ENCODE data around the gene C1QTNF9. TPM values are rescaled to one million over a fixed set of nuclear protein-coding genes. Genes with fewer than 3 reads are reported as not detected.
A peak's percentile ranks its signal among the peaks of the same experiment; 100 is the strongest.
"Not testable (repeated sequence)": the region's sequence is repeated elsewhere in the genome, so short reads cannot be mapped to it uniquely, and the experiment has no call there.

C1QTNF9 gene
- 0.83 TPM for total RNA-seq
- long read RNA-seq, partial matches to known transcripts: 0 of 2 reads
- long read RNA-seq, other reads (novel, unspliced or antisense): 1 of 2 reads

GRCh38 chr13:24309300-24309699 is at the start of gene C1QTNF9:
C1QTNF9 (plus strand) TSS chr13:24309580; CDS start chr13:24316004, 6,424 bp downstream.
- intact Hi-C loops (cut with DNase I): loop anchor here (5.0 kb wide), 1 partner anchor 37 kb away; no protein-coding TSS in a partner anchor
- not testable (repeated sequence) for DNase-seq (ENCODE audit: low spot score)

- intact Hi-C loops (cut with DNase I): no loop called here
- no peak for DNase-seq (ENCODE audit: low spot score)
Measured at GRCh38 chr13:24261566-24261965, 47.8 kb upstream of the C1QTNF9 start.

- intact Hi-C loops (cut with DNase I): no loop called here
- DNase-seq (ENCODE audit: low spot score): no peak
Measured at GRCh38 chr13:24263632-24264031, 45.7 kb upstream of the C1QTNF9 start.

GRCh38 chr13:24264976-24265375 is 44.4 kb upstream of the C1QTNF9 start:
- intact Hi-C loops (cut with DNase I): no loop called here
- no peak for DNase-seq (ENCODE audit: low spot score)

- peak; percentile 47 for DNase-seq (ENCODE audit: low spot score)
- intact Hi-C loops (cut with DNase I): no loop called here
Measured at GRCh38 chr13:24265453-24265852, 43.9 kb upstream of the C1QTNF9 start.

- intact Hi-C loops (cut with DNase I): no loop called here
- DNase-seq (ENCODE audit: low spot score): no peak
Measured at GRCh38 chr13:24267274-24267673, 42.1 kb upstream of the C1QTNF9 start.

- no peak for DNase-seq (ENCODE audit: low spot score)
- intact Hi-C loops (cut with DNase I): no loop called here
Measured at GRCh38 chr13:24267801-24268200, 41.6 kb upstream of the C1QTNF9 start.

- no peak for DNase-seq (ENCODE audit: low spot score)
- intact Hi-C loops (cut with DNase I): loop anchor here (5.0 kb wide), 1 partner anchor 37 kb away; the partner anchor contains the start of gene C1QTNF9
Measured at GRCh38 chr13:24269821-24270220, 39.6 kb upstream of the C1QTNF9 start.

GRCh38 chr13:24270639-24271141 is 38.7 kb upstream of the C1QTNF9 start:
- peak; percentile 93 for DNase-seq (ENCODE audit: low spot score)
- intact Hi-C loops (cut with DNase I): loop anchor here (5.0 kb wide), 1 partner anchor 37 kb away; the partner anchor contains the start of gene C1QTNF9

GRCh38 chr13:24271231-24271600 is 38.2 kb upstream of the C1QTNF9 start:
- DNase-seq (ENCODE audit: low spot score): no peak
- intact Hi-C loops (cut with DNase I): loop anchor here (5.0 kb wide), 1 partner anchor 36 kb away; the partner anchor contains the start of gene C1QTNF9

GRCh38 chr13:24271601-24272451 is 37.6 kb upstream of the C1QTNF9 start:
- peak; percentile 90 for DNase-seq (ENCODE audit: low spot score)
- intact Hi-C loops (cut with DNase I): loop anchor here (5.0 kb wide), 1 partner anchor 35 kb away; the partner anchor contains the start of gene C1QTNF9

GRCh38 chr13:24272452-24273161 is 36.8 kb upstream of the C1QTNF9 start:
- intact Hi-C loops (cut with DNase I): loop anchor here (5.0 kb wide), 1 partner anchor 35 kb away; the partner anchor contains the start of gene C1QTNF9
- DNase-seq (ENCODE audit: low spot score): peak; percentile 71

GRCh38 chr13:24273926-24274325 is 35.5 kb upstream of the C1QTNF9 start:
- DNase-seq (ENCODE audit: low spot score): no peak
- intact Hi-C loops (cut with DNase I): loop anchor here (5.0 kb wide), 1 partner anchor 33 kb away; the partner anchor contains the start of gene C1QTNF9

- peak; percentile 70 for DNase-seq (ENCODE audit: low spot score)
- intact Hi-C loops (cut with DNase I): loop anchor here (5.0 kb wide), 1 partner anchor 33 kb away; the partner anchor contains the start of gene C1QTNF9
Measured at GRCh38 chr13:24274452-24275021, 34.8 kb upstream of the C1QTNF9 start.

- no peak for DNase-seq (ENCODE audit: low spot score)
- intact Hi-C loops (cut with DNase I): no loop called here
Measured at GRCh38 chr13:24275041-24275440, 34.3 kb upstream of the C1QTNF9 start.

GRCh38 chr13:24276306-24276705 is 33.1 kb upstream of the C1QTNF9 start:
- intact Hi-C loops (cut with DNase I): no loop called here
- no peak for DNase-seq (ENCODE audit: low spot score)

GRCh38 chr13:24276861-24277260 is 32.5 kb upstream of the C1QTNF9 start:
- intact Hi-C loops (cut with DNase I): no loop called here
- DNase-seq (ENCODE audit: low spot score): no peak

- no peak for DNase-seq (ENCODE audit: low spot score)
- intact Hi-C loops (cut with DNase I): no loop called here
Measured at GRCh38 chr13:24277761-24278160, 31.6 kb upstream of the C1QTNF9 start.

GRCh38 chr13:24279327-24280110 is 29.9 kb upstream of the C1QTNF9 start:
- DNase-seq (ENCODE audit: low spot score): no peak
- intact Hi-C loops (cut with DNase I): no loop called here

Measured in cardiac septum (tissue), 1 donor.